B cell (primary cell): Measurements from ENCODE around the gene MOAP1. TPM values are rescaled to one million over a fixed set of nuclear protein-coding genes. Genes with fewer than 3 reads are reported as not detected.

Experiments
- ATAC-seq: fragments of 200-7000 bp; cut with Tn5 transposase; one replicate; pipeline ENCODE4 v1.10.0; 2021; ENCODE audit warnings: low read depth, mild to moderate bottlenecking, moderate number of reproducible peaks, moderate library complexity
- CTCF ChIA-PET: fragments of 350-600 bp; sonication (Branson Sonifier 250); formaldehyde crosslinking; loops from one replicate; lab custom pipeline; 2021; ENCODE audit warnings: antibody characterized with exemption, inconsistent platforms; lab: Charles Lee
- POLR2A ChIA-PET: fragments of 350-600 bp; sonication (Branson Sonifier 250); formaldehyde crosslinking; loops from one replicate; lab custom pipeline; 2021; ENCODE audit warnings: antibody characterized with exemption; lab: Charles Lee
- DNase-seq: peaks from one replicate; pipeline ENCODE4 v3.0.0; 2013
- H2AFZ ChIP-seq: 2 replicates; pipeline ENCODE4 v1.6.1; 2012; ENCODE audit warnings: mild to moderate bottlenecking, low read depth, low read length; ENCODE audit not compliant: insufficient read depth, poor library complexity, severe bottlenecking
- H3K27ac ChIP-seq, 2 donors: 1 replicate in 1 of 2; 2 replicates in 1 of 2; pipeline ENCODE4 v1.5.1; 2012 to 2013; ENCODE audit warnings: low read length in 2 of 2, mild to moderate bottlenecking in 2 of 2, moderate library complexity in 1 of 2
- H3K27me3 ChIP-seq, 4 experiments: fragments of 200-600 bp in 1 of 4; sonication (generic) in 1 of 4; replicated peaks in 1 of 4; 1 replicate in 2 of 4; 2 replicates in 2 of 4; pipeline versions ENCODE4 v1.6.1 to v1.7.0; 2013 to 2016; ENCODE audit warnings: low read length in 3 of 4, mild to moderate bottlenecking in 2 of 4, mixed read lengths in 1 of 4, moderate library complexity in 1 of 4; ENCODE audit not compliant: insufficient read depth in 4 of 4, control insufficient read depth in 3 of 4; ENCODE audit errors: control extremely low read depth in 1 of 4
- H3K36me3 ChIP-seq, 2 experiments: replicated peaks in 1 of 2; 1 replicate in 1 of 2; 2 replicates in 1 of 2; pipeline versions ENCODE4 v1.6.1 to v1.7.1; 2013; ENCODE audit warnings: low read length in 1 of 2; ENCODE audit not compliant: insufficient read depth in 2 of 2, control insufficient read depth in 1 of 2; ENCODE audit errors: control extremely low read depth in 1 of 2, extremely low read depth in 1 of 2
- H3K4me1 ChIP-seq, 2 donors: fragments of 200-600 bp in 1 of 2; sonication (generic) in 1 of 2; 1 replicate in 1 of 2; 2 replicates in 1 of 2; pipeline versions ENCODE4 v1.5.1 to v1.6.1; 2013 to 2017; ENCODE audit warnings: low read length in 2 of 2; ENCODE audit not compliant: control insufficient read depth in 2 of 2, insufficient read depth in 2 of 2
- H3K4me2 ChIP-seq: replicated peaks from 2 replicates; pipeline ENCODE3; 2012; ENCODE audit warnings: mild to moderate bottlenecking, low read depth, low read length; ENCODE audit not compliant: poor library complexity, severe bottlenecking
- H3K4me3 ChIP-seq, 5 experiments: fragments of 200-600 bp in 1 of 5; sonication (generic) in 1 of 5; 1 replicate in 3 of 5; 2 replicates in 2 of 5; pipeline versions ENCODE4 v1.5.1 to v1.7.0; 2011 to 2016; ENCODE audit warnings: low read length in 4 of 5, mild to moderate bottlenecking in 4 of 5, low read depth in 2 of 5, control low read depth in 1 of 5, moderate library complexity in 1 of 5; ENCODE audit not compliant: insufficient read depth in 1 of 5; ENCODE audit errors: control extremely low read depth in 1 of 5, extremely low read depth in 1 of 5
- H3K79me2 ChIP-seq: fragments of 200-600 bp; sonication (generic); one replicate; pipeline ENCODE4 v1.6.0; 2016; ENCODE audit warnings: low read length; ENCODE audit not compliant: control insufficient read depth, insufficient read depth
- H3K9ac ChIP-seq: fragments of 200-600 bp; sonication (generic); 2 replicates; pipeline ENCODE4 v1.6.1; 2017; ENCODE audit warnings: mild to moderate bottlenecking, low read length, moderate library complexity
- H3K9me3 ChIP-seq, 3 donors: one replicate each; pipeline versions ENCODE4 v1.6.1 to v1.7.1; 2013; ENCODE audit warnings: low read length in 2 of 3; ENCODE audit not compliant: control insufficient read depth in 2 of 3, insufficient read depth in 1 of 3; ENCODE audit errors: control extremely low read depth in 1 of 3
- H4K20me1 ChIP-seq: 2 replicates; pipeline ENCODE4 v1.6.0; 2012; ENCODE audit warnings: mild to moderate bottlenecking, low read length; ENCODE audit not compliant: insufficient read depth, control insufficient read depth, poor library complexity, severe bottlenecking
- H3K27ac Mint-ChIP-seq: one replicate; pipeline ENCODE4 v1.8.0; 2021; ENCODE audit warnings: mixed read lengths
- H3K27me3 Mint-ChIP-seq: one replicate; pipeline ENCODE4 v1.8.0; 2021; ENCODE audit warnings: mixed read lengths
- H3K4me1 Mint-ChIP-seq: one replicate; pipeline ENCODE4 v1.8.0; 2021; ENCODE audit warnings: mixed read lengths
- H3K4me3 Mint-ChIP-seq: one replicate; pipeline ENCODE4 v1.8.0; 2021; ENCODE audit warnings: mixed read lengths
- H3K9me3 Mint-ChIP-seq: one replicate; pipeline ENCODE4 v1.8.0; 2022; ENCODE audit warnings: mixed read lengths; ENCODE audit not compliant: insufficient read depth
- EZH2 ChIP-seq: IDR thresholded peaks from 2 replicates; pipeline ENCODE4 v1.6.1; 2012; ENCODE audit warnings: borderline replicate concordance, low read depth, mild to moderate bottlenecking, moderate library complexity, low read length; ENCODE audit not compliant: insufficient read depth, poor library complexity, severe bottlenecking
- WGBS: methylation state at CpG from one replicate; pipeline ENCODE4 v1.1.5; 2013; ENCODE audit warnings: missing lambda C conversion rate; ENCODE audit not compliant: insufficient coverage; 5-methylcytosine and 5-hydroxymethylcytosine counted together
- intact Hi-C: fragments of 100-400 bp; cut with micrococcal nuclease; formaldehyde crosslinking; loops from one replicate; pipeline ENCODE4 v1.10.0; 2022
- polyA plus RNA-seq: library from polyadenylated mRNA; depleted of rRNA; stranded (reverse); fragments of >200 nt; gene quantifications from 2 replicates; pipeline ENCODE4 v1.2.3, GENCODE V29; 2012
- total RNA-seq, 2 donors: library from RNA; stranded (reverse); fragments of 120-200 nt in 1 of 2; gene quantifications; 1 replicate in 1 of 2; 2 replicates in 1 of 2; pipeline versions ENCODE4 v1.2.3 to v1.2.4, GENCODE V29; 2013 to 2022
- TF ChIP-seq, protein P1 (sequence below): fragments of 200-600 bp; IDR thresholded peaks from one replicate; pipeline ENCODE4 v1.8.0; 2022; ENCODE audit warnings: antibody characterized with exemption, mild to moderate bottlenecking

The MOAP1 gene
- total and polyA plus RNA-seq, 2 donors (not counting 1 experiment from before 2014, with no cell fraction given) = 30.8 to 74.9 TPM

GRCh38 chr14:93148979-93149378 lies 35.7 kb downstream of the MOAP1 start:
- no peak overlapping the region for H3K27ac Mint-ChIP-seq
- no peak for TF ChIP-seq EZH2
- TF ChIP-seq, protein P1, sequence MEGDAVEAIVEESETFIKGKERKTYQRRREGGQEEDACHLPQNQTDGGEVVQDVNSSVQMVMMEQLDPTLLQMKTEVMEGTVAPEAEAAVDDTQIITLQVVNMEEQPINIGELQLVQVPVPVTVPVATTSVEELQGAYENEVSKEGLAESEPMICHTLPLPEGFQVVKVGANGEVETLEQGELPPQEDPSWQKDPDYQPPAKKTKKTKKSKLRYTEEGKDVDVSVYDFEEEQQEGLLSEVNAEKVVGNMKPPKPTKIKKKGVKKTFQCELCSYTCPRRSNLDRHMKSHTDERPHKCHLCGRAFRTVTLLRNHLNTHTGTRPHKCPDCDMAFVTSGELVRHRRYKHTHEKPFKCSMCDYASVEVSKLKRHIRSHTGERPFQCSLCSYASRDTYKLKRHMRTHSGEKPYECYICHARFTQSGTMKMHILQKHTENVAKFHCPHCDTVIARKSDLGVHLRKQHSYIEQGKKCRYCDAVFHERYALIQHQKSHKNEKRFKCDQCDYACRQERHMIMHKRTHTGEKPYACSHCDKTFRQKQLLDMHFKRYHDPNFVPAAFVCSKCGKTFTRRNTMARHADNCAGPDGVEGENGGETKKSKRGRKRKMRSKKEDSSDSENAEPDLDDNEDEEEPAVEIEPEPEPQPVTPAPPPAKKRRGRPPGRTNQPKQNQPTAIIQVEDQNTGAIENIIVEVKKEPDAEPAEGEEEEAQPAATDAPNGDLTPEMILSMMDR = no peak
- peaks cover 6% of the 10 kb centered on the region for H3K27me3 Mint-ChIP-seq
- H3K4me3 ChIP-seq = no peak overlapping the region
- H3K36me3 ChIP-seq = no peaks in the 10 kb centered on the region
- intact Hi-C loops = no loop called here
- H3K4me1 Mint-ChIP-seq = no peaks in the 10 kb centered on the region
- H3K9me3 Mint-ChIP-seq = no peaks in the 10 kb centered on the region
- WGBS = 97% methylated on average over 8 of the region's 8 CpGs
- H4K20me1 ChIP-seq = no peaks in the 10 kb centered on the region
- H3K9ac ChIP-seq = no peak overlapping the region
- H3K27me3 ChIP-seq = peaks cover 0 to 3% (median 0%) of the 10 kb centered on the region in 4 experiments
- ATAC-seq (no peak), DNase-seq (no peak)
- H3K4me2 ChIP-seq = no peak overlapping the region
- H2AFZ ChIP-seq = no peak overlapping the region
- no peak overlapping the region for H3K27ac ChIP-seq
- CTCF ChIA-PET = interaction anchor here (1.0 kb wide), 1 partner anchor 21 kb away, joined by 3 read pairs; no protein-coding TSS in a partner anchor
- no peak overlapping the region for H3K4me3 Mint-ChIP-seq
- no peaks in the 10 kb centered on the region for H3K9me3 ChIP-seq
- H3K79me2 ChIP-seq = no peaks in the 10 kb centered on the region
- H3K4me1 ChIP-seq = no peaks in the 10 kb centered on the region
- POLR2A ChIA-PET = no interaction called here

GRCh38 chr14:93146119-93146518 lies 38.6 kb downstream of the MOAP1 start:
- ATAC-seq = no peak
- intact Hi-C loops = no loop called here
- POLR2A ChIA-PET = no interaction called here

More at GRCh38 chr14:93146119-93146518, 38.6 kb downstream of the MOAP1 start:
- H3K27me3 Mint-ChIP-seq = peaks cover 4% of the 10 kb centered on the region
- Histone ChIP-seq H3K4me2 (no peak overlapping the region), H3K9me3 (no peaks in the 10 kb centered on the region), H3K79me2 (no peaks in the 10 kb centered on the region), H3K4me3 (no peak overlapping the region), H4K20me1 (no peaks in the 10 kb centered on the region), H3K27ac (no peak overlapping the region), H3K36me3 (no peaks in the 10 kb centered on the region), H3K27me3 (no peaks in the 10 kb centered on the region), H3K9ac (no peak overlapping the region), H2AFZ (no peak overlapping the region), H3K4me1 (no peaks in the 10 kb centered on the region)
- no peaks in the 10 kb centered on the region for H3K4me1 Mint-ChIP-seq
- no peaks in the 10 kb centered on the region for H3K9me3 Mint-ChIP-seq
- no peak for TF ChIP-seq EZH2
- TF ChIP-seq, protein P1 = no peak
- no peak overlapping the region for H3K27ac Mint-ChIP-seq
- CTCF ChIA-PET = interaction anchor here (1.3 to 1.8 kb wide), 2 partner anchors 14 to 194 kb away, joined by 3 to 5 read pairs; no protein-coding TSS in a partner anchor
- no peak for DNase-seq
- 73% methylated on average over 8 of the region's 9 CpGs for WGBS
- H3K4me3 Mint-ChIP-seq = no peak overlapping the region
